GM18507 (cell line): ENCODE data around the gene COPG2.
A peak's percentile ranks its signal among the peaks of the same experiment; 100 is the strongest.

Experiments
- DNase-seq: peaks from one replicate; pipeline ENCODE4 v3.0.0; 2011; ENCODE audit warnings: low read depth; ENCODE audit not compliant: insufficient read length; ENCODE audit errors: extremely low spot score
- FAIRE-seq: peaks from 2 replicates; lab custom pipeline; 2011; peaks lifted over from hg19 to GRCh38; lab: Jason Lieb, UNC

COPG2 gene

GRCh38 chr7:130486954-130487436 is 181.6 kb downstream of the COPG2 start:
- no peak for FAIRE-seq
- DNase-seq: no peak

DNA sequence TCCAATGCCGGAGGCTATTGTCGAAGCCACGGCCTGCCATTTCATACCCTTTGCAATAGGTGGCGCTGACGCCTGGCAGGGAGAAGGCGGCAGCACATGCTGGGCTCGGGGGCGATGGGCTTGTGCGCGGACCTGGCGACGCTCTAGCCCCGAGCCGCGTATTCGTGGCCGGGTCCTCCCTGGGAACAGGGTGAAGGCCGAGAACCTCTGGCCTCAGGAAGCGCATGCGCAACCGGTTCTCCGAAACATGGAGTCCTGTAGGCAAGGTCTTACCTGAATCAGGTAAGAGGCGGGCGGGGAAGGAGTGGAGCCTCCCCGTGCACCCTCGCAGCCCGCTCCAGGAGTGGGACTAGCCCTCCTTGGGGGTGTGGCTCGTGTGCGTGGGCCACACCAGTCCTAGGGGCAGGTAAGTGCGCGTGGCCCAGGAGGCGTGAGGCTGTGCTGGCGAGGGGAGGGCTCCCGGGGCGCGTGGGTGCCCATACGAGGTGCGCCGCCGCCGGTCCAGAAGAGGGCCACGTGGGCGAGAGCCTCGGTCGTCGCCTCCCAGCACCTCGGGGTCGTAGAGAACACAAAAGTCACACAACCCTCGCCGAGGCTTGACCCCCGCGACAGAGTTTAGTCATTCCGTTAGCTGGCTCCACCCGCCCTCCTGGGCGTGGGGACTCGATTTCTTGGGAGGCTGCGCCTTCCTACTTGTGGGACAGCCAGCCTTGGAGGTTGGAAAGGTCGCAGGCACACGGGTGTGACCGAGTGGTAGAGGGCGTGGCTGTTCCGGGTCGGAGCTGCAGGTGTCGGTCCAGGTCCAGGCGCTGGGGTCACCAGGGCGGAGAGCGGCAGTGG is 182.2 kb downstream of the COPG2 start:
- peak; percentile 36 for FAIRE-seq
- no peak for DNase-seq

DNA sequence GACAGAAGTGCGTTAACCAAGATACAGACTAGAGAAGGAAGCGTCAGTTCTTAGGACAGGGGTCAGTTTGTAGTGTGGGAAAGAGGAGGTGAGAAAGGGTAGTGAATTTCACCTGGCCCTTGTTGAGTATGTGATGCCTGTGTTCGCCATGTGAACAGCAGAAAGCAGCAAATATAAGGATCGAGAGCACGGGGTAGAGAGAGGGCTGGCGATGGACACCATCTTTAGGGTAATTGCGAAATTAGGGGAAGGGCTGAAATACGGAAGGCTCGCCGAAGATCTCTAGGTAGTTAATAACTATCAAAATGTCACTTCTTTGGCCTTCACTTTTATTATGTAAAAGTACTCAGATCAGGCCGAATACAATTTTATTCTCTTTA is 182.8 kb downstream of the COPG2 start:
- no peak for FAIRE-seq

DNA sequence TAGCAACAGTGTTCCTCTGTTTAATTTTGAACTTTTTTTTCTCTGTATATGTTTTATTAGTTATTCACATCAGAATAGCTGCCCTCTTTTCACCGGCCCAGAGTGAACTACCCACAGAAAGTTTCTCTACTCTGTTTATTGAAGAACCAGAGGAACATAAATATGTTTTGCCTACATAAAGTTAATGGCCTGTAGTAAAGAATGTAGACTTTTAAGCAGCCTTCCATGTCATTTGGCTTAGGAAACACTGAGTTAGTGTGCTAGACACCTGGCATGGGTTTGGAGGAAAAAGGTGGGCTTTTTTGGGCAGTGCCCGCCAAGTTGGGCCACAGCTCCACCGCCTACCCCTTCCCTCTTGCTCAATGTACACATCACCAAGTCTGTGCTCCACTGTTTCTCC is 185.5 kb downstream of the COPG2 start:
- no peak for FAIRE-seq

More for the DNA sequence above, 182.8 kb downstream of the COPG2 start:
- DNase-seq: no peak

DNA sequence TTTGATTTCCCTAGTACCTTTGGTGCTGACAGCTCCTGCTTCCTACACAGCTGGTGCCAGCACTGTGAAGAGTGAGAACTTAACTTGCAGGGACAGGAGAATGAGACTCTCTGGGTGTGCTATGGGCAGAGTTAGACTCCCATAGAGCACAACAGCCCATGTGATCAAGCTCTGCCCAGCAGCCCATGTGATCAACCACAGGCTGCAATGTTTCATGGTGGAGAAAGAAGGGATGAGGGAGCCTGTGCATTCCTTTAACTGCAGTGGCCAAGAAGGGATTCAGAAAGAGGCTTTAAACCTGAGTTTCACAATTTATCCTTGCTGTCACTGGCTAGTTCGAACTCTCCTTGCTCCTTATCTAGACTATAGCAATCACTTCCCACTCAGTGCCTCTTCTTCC is 186.7 kb downstream of the COPG2 start:
- DNase-seq (no peak), FAIRE-seq (no peak)

More for the DNA sequence above, 185.5 kb downstream of the COPG2 start:
- no peak for DNase-seq

DNA sequence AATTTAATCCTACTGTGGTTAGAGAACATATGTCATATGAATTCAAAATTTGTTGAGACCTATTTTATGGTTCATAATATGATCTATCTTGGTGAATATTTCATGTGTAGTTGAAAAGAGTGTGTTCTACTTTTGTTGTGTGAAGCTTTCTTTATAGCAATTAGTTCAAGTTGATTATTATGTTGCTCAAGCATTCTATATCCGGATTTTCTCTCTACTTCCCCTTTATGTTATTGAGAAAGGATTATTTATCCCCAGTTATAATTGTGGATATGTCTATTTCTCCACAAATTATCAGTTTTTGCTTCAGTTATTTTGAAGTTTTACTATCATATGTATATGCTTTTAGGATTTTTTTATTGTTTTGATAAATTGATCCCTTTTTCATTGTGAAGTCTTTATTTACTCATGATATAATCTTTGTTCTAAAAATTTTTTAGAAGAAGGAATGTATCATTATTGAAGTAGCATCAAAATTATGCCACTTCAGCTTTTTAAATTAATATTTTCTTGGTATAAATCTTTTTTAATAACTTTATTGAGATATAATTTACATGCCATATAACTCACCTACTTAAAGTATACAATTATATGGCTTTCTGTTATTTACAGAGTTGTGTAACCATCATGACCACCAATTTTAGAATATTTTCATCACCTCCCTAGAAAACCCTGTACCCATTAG is 188.7 kb downstream of the COPG2 start:
- FAIRE-seq (no peak), DNase-seq (no peak)

- no peak for FAIRE-seq
Measured at GRCh38 chr7:130478991-130479390, 189.6 kb downstream of the COPG2 start.

GRCh38 chr7:130476297-130477150 is 192.0 kb downstream of the COPG2 start:
- DNase-seq (no peak), FAIRE-seq (peak; percentile 70)

More at GRCh38 chr7:130478991-130479390, 189.6 kb downstream of the COPG2 start:
- DNase-seq: no peak

DNA sequence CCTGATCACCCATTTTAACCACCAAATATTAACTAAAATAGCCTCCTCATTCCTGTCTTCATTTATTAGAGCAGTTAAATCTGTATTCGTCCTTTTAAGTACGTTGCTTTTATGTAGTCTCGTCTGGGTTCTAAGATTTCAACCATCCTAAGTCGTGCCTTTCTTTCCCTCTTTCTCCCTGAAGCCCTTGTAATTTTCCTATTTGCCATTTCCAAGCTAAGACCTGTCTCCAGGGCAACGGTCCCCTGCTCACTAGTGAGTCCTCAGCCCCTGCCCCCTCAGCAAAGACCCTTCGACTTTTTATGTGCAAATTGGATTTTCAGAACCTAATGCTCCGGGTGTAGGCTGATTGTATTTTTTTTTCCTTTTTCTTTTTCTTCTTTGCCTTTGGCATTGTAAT is 192.8 kb downstream of the COPG2 start:
- FAIRE-seq: no peak

DNA sequence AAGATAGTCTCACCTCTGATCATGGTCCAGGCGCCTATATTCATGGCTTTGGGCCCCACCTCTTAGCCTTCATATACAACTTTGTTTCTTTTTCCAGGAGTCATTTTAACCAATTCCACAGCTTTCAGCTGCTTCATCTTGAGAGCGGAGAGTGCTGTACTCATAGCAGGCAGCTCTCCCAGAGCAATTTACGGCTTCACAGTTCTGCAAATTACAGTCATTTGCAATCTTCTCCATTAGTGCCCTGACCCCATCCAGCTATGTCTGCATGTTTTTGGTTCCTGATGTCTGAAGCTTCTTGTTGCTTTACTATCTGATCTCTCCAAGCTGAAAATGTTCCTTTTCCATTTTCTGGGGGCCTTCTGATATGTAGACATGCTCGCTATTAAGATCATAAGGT is 194.7 kb downstream of the COPG2 start:
- FAIRE-seq (no peak), DNase-seq (no peak)

More for the DNA sequence above, 192.8 kb downstream of the COPG2 start:
- no peak for DNase-seq

GRCh38 chr7:130473289-130473688 is 195.3 kb downstream of the COPG2 start:
- DNase-seq (no peak), FAIRE-seq (no peak)

DNA sequence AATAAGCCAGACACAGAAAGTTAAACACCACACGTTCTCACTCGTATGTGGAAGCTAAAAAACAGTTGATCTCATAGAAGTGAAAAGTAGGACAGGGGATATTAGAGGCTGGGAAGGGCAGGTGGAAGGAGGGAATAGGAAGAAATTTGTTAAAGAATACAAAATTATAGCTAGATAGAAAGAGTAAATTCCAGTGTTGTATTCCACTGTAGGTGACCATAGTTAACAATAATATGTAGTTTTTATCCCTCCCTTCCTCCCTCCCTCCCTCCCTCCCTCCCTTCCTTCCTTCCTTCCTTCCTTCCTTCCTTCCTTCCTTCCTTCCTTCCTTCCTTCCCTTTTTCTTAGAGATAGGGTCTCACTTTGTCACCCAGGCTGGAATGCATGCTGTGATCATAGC is 196.6 kb downstream of the COPG2 start:
- DNase-seq (no peak), FAIRE-seq (no peak)

GRCh38 chr7:130468612-130469011 is 199.9 kb downstream of the COPG2 start:
- FAIRE-seq (no peak), DNase-seq (no peak)

GRCh38 chr7:130463553-130464434 is 204.8 kb downstream of the COPG2 start:
- FAIRE-seq: no peak
- DNase-seq: no peak

DNA sequence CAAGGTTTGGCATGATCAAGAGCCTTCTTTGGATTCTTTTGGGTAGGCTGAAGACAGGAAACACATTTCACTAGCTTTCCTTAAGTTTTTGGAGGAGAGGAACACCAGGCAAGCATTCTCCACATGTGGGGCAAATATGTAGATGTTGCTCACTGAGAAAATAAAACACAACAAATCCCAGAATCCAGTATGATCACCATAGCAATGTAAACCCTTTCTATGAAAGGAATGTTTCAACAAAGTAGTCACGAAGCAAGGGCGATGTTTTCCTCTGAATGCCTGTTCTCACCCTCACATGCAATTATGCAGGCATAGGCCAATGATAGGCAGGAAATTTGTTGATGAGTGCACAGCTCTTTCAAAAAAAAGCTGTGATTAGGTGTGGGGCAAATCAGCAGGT is 207.3 kb downstream of the COPG2 start:
- FAIRE-seq (no peak), DNase-seq (no peak)

DNA sequence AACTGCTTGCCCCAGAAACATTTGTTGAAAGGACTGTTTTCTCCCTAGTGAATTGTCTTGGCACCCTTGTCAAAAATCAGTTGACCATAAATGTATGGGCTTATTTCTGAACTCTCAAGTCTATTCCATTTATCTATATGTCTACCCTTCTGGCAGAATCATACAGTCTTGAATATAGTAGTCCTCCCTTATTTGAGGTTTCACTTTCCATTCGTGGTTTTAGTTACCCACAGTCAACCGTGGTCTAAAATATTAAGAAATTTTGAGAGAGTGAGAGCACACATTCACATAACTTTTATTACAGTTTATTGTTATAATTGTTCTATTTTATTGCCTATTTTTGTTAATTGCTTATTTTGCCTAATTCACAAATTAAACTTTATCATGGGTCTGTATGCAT is 210.3 kb downstream of the COPG2 start:
- FAIRE-seq: peak; percentile 48
- no peak for DNase-seq
